HepG2 (cell line): ENCODE measurements around the gene CD177. TPM values are rescaled to one million over a fixed set of nuclear protein-coding genes. Genes with fewer than 3 reads are reported as not detected.
A peak's percentile ranks its signal among the peaks of the same experiment; 100 is the strongest.

Experiments
- ATAC-seq: fragments of 200-7000 bp; cut with Tn5 transposase; 3 replicates; pipeline ENCODE4 v1.9.1; 2020; ENCODE audit warnings: mild to moderate bottlenecking, moderate library complexity
- BruUV-seq: library from RNA; stranded (reverse); fragments of 400-500 nt; replicated peaks from 2 replicates; lab custom pipeline; 2021; lab: Mats Ljungman, UMichigan
- CTCF ChIA-PET: fragments of 300-600 bp; formaldehyde crosslinking; extraction: SDS; loops from one replicate; lab custom pipeline; 2021; ENCODE audit warnings: low total read pairs, inconsistent platforms, low intra/inter-chr PET ratio; lab: Yijun Ruan, JAX
- POLR2A ChIA-PET: fragments of 350-600 bp; sonication (Branson Sonifier 250); formaldehyde crosslinking; loops from one replicate; lab custom pipeline; 2020; ENCODE audit warnings: antibody characterized with exemption, inconsistent platforms; lab: Yijun Ruan, JAX
- DNase-seq: peaks from one replicate; pipeline ENCODE4 v3.0.0-alpha.2; 2015; ENCODE audit warnings: low spot score
- FAIRE-seq: peaks from 3 replicates; lab custom pipeline; 2011; peaks lifted over from hg19 to GRCh38; lab: Jason Lieb, UNC
- H2AFZ ChIP-seq: one replicate; pipeline ENCODE4 v1.6.1; 2011; ENCODE audit warnings: low read length, inconsistent platforms
- H3K27ac ChIP-seq: fragments of 300-600 bp; 3 replicates; pipeline ENCODE4 v1.8.0; 2011; ENCODE audit warnings: mixed run types, mild to moderate bottlenecking, mixed read lengths, low read length, inconsistent platforms; ENCODE audit not compliant: insufficient read depth; ENCODE audit errors: extremely low read length
- H3K27me3 ChIP-seq, 2 experiments: fragments of 200-600 bp in 1 of 2; 2 replicates in 1 of 2; 3 replicates in 1 of 2; pipeline versions ENCODE4 v1.6.0 to v1.8.0; 2011; ENCODE audit warnings: low read length in 2 of 2, mild to moderate bottlenecking in 2 of 2, moderate library complexity in 2 of 2, inconsistent platforms in 1 of 2; ENCODE audit not compliant: insufficient read depth in 2 of 2, control insufficient read depth in 1 of 2
- H3K36me3 ChIP-seq, 2 experiments: fragments of 200-600 bp in 1 of 2; replicated peaks in 1 of 2; 2 replicates in 1 of 2; 3 replicates in 1 of 2; pipeline versions ENCODE4 v1.5.1 to v1.8.0; 2011; ENCODE audit warnings: low read length in 2 of 2, inconsistent platforms in 1 of 2; ENCODE audit not compliant: insufficient read depth in 2 of 2, control insufficient read depth in 1 of 2
- H3K4me1 ChIP-seq: 2 replicates; pipeline ENCODE4 v1.5.1; 2012; ENCODE audit warnings: low read length, inconsistent platforms; ENCODE audit not compliant: insufficient read depth
- H3K4me2 ChIP-seq: 2 replicates; pipeline ENCODE4 v1.6.0; 2011; ENCODE audit warnings: low read depth, low read length, inconsistent platforms
- H3K4me3 ChIP-seq, 3 experiments: fragments of 200-600 bp in 1 of 3; sonication (generic), shearing (Covaris generic) in 1 of 3; replicated peaks in 1 of 3; 2 replicates each; pipeline ENCODE4 v1.5.1; 2011 to 2016; ENCODE audit warnings: low read length in 3 of 3, inconsistent platforms in 2 of 3, low read depth in 2 of 3, mild to moderate bottlenecking in 2 of 3, control low read depth in 1 of 3, mixed read lengths in 1 of 3; ENCODE audit not compliant: insufficient read depth in 1 of 3
- H3K79me2 ChIP-seq: one replicate; pipeline ENCODE4 v1.6.1; 2011; ENCODE audit warnings: low read length, inconsistent platforms; ENCODE audit not compliant: insufficient read depth
- H3K9ac ChIP-seq: 2 replicates; pipeline ENCODE4 v1.6.0; 2011; ENCODE audit warnings: mild to moderate bottlenecking, low read depth, low read length, inconsistent platforms; ENCODE audit not compliant: insufficient read depth
- H3K9me3 ChIP-seq: 2 replicates; pipeline ENCODE4 v1.5.1; 2012; ENCODE audit warnings: mild to moderate bottlenecking, low read length
- H4K20me1 ChIP-seq: 2 replicates; pipeline ENCODE4 v1.6.0; 2011; ENCODE audit warnings: inconsistent platforms, mild to moderate bottlenecking, low read length, moderate library complexity; ENCODE audit not compliant: insufficient read depth
- CC2D1A ChIP-seq: sonication (generic); formaldehyde crosslinking; IDR thresholded peaks from 2 replicates; pipeline ENCODE4 v1.8.1; 2023; ENCODE audit warnings: mild to moderate bottlenecking, missing genetic modification reagents
- MAFK ChIP-seq, 2 experiments: IDR thresholded peaks in 1 of 2; conservative IDR thresholded peaks in 1 of 2; 2 replicates each; pipeline ENCODE4 v1.6.1; 2011; ENCODE audit warnings: improper control_type of control experiment in 2 of 2, low read length in 2 of 2
- REST ChIP-seq, 2 experiments: IDR thresholded peaks; 2 replicates each; pipeline ENCODE4 v1.6.1; 2011 to 2012; ENCODE audit warnings: low read length in 2 of 2, borderline replicate concordance in 1 of 2, low read depth in 1 of 2, mild to moderate bottlenecking in 1 of 2, moderate library complexity in 1 of 2
- ZNF10 ChIP-seq: sonication (generic); formaldehyde crosslinking; IDR thresholded peaks from 2 replicates; pipeline ENCODE4 v1.4.0; 2020; ENCODE audit warnings: mild to moderate bottlenecking, low read depth, missing genetic modification reagents, borderline replicate concordance
- ZNF619 ChIP-seq: sonication (generic); formaldehyde crosslinking; IDR thresholded peaks from 2 replicates; pipeline ENCODE4 v1.4.0; 2020; ENCODE audit warnings: mild to moderate bottlenecking, missing genetic modification reagents
- WGBS: methylation state at CpG from one replicate; pipeline ENCODE4 v1.1.6; 2017; ENCODE audit warnings: low lambda C conversion rate; 5-methylcytosine and 5-hydroxymethylcytosine counted together
- in situ Hi-C: cut with HindIII; loops from 2 replicates; pipeline ENCODE4 v1.10.0; 2017; ENCODE audit warnings: low pct_unique_long_range_greater_than_20kb; ENCODE audit not compliant: extremely low pct_ligation_motif_present
- intact Hi-C: fragments of 100-400 bp; cut with micrococcal nuclease; formaldehyde crosslinking; loops from one replicate; pipeline ENCODE4 v1.10.0; 2022; ENCODE audit not compliant: unreplicated experiment
- polyA plus RNA-seq, 8 experiments: library from polyadenylated mRNA; depleted of rRNA in 3 of 8; stranded (reverse) in 7 of 8; unstranded in 1 of 8; fragments of >200 nt; fragmentation: Illumina TruSeq in 4 of 8; extraction: Trizol in 4 of 8; gene quantifications; 2 replicates each; pipeline versions ENCODE4 v1.2.1 to v1.2.3, GENCODE V29; 2011 to 2016; ENCODE audit warnings: low read depth in 4 of 8, missing spikeins in 1 of 8, mixed read lengths in 1 of 8; ENCODE audit not compliant: insufficient read depth in 1 of 8
- total RNA-seq, 5 experiments: library from RNA; depleted of rRNA; stranded (reverse); fragments of >200 nt; fragmentation: Illumina TruSeq; extraction: Trizol; gene quantifications; 2 replicates each; pipeline ENCODE4 v1.2.3, GENCODE V29; 2016; ENCODE audit warnings: low read depth in 1 of 5

Gene CD177
- total and polyA plus RNA-seq, 2 of the 13 experiments (the other 11 are each of a cell fraction or from before 2014, with no cell fraction given), result not detected

DNA sequence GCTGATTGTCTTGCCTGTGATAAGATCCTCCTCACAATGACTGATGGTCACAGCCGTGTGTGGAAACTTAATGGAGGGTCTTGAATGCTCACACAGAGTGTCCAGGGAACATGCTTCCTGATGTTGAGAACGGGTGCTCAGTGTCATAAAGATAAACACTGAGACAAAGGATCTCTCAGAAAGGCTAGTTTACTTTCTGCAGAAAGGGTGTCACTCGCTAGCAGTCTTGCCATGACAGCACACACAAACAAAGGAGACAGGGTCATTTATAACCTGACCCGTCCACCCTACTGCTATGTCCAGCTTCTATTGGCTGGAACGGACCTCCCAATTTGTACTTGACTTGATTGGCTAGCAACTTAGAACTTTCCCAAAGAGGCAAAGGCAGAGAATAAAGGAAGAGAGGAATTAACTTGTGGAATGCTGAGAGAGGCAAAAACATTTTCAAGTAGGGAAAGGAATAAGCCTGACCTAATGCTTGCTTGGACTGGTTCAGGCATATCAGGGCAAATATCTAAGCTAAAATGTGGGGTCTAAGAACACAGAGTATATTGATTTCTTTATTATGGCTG is 45.2 kb upstream of the CD177 start:
- TF ChIP-seq ZNF619 (no peak), CC2D1A (CRISPR knock-in tag) (no peak), MAFK (conservative IDR thresholded peaks at IDR 0.05 in 1 of 2, IDR thresholded peaks at IDR 0.05 in 1 of 2; ENCODE audit: low read length in 2 of 2) (0 out of 4 replicates have a peak, but pooled peaks of 1 of the 2 experiments have one; percentile 2), REST (IDR thresholded peaks at IDR 0.05; ENCODE audit: borderline replicate concordance in 1 of 2, low read depth in 1 of 2, low read length in 2 of 2) (no peak), ZNF10 (no peak)
- FAIRE-seq (no peak), ATAC-seq (no peak), DNase-seq (no peak)
- ChIA-PET CTCF (no interaction called here), POLR2A (no interaction called here)
- no peak overlapping the region for H3K4me3 ChIP-seq
- WGBS, result 1% methylated on average over 5 of the region's 5 CpGs
- H3K27ac ChIP-seq, result no peak overlapping the region
- no peaks in the 10 kb centered on the region for H3K9me3 ChIP-seq
- H3K36me3 ChIP-seq, result no peaks in the 10 kb centered on the region
- BruUV-seq, result no TSS peak
- intact Hi-C loops (no loop called here), in situ Hi-C loops (loop anchor here (25.0 kb wide), 1 partner anchor 196 kb away; no protein-coding TSS in a partner anchor)
- no peaks in the 10 kb centered on the region for H3K4me1 ChIP-seq
- H3K4me2 ChIP-seq, result no peak overlapping the region
- no peaks in the 10 kb centered on the region for H3K27me3 ChIP-seq
- H4K20me1 ChIP-seq, result no peaks in the 10 kb centered on the region
- no peak overlapping the region for H2AFZ ChIP-seq
- H3K79me2 ChIP-seq, result no peaks in the 10 kb centered on the region
- no peak overlapping the region for H3K9ac ChIP-seq
